Stromal cell of bone marrow (primary cell): Measurements from ENCODE around the gene GTPBP6.
"Not testable (repeated sequence)": the region's sequence is repeated elsewhere in the genome, so short reads cannot be mapped to it uniquely, and the experiment has no call there.

Source experiments
- DNase-seq: peaks from one replicate; pipeline ENCODE4 v3.0.0-alpha.2; 2012; ENCODE audit warnings: low read depth

Gene GTPBP6

GRCh38 chrX:334971-335757 lies 16.6 kb upstream of the GTPBP6 start:
- no peak for DNase-seq

GRCh38 chrX:334331-334891 lies 15.8 kb upstream of the GTPBP6 start:
- no peak for DNase-seq

GRCh38 chrX:333611-334311 lies 15.2 kb upstream of the GTPBP6 start:
- no peak for DNase-seq

- DNase-seq: no peak
Observed at GRCh38 chrX:332916-333610, 14.5 kb upstream of the GTPBP6 start.

GRCh38 chrX:332496-332860 lies 13.9 kb upstream of the GTPBP6 start:
- DNase-seq: no peak

GRCh38 chrX:331825-332495 lies 13.4 kb upstream of the GTPBP6 start:
- DNase-seq: no peak

- peak; percentile 27 for DNase-seq
Observed at GRCh38 chrX:331151-331824, 12.7 kb upstream of the GTPBP6 start.

- no peak for DNase-seq
Observed at GRCh38 chrX:330726-331150, 12.1 kb upstream of the GTPBP6 start.

- DNase-seq: not testable (repeated sequence)
Observed at GRCh38 chrX:330141-330725, 11.6 kb upstream of the GTPBP6 start.

GRCh38 chrX:329291-329910 lies 10.8 kb upstream of the GTPBP6 start:
- no peak for DNase-seq

- DNase-seq: no peak
Observed at GRCh38 chrX:327660-328126, 9.1 kb upstream of the GTPBP6 start.

- not testable (repeated sequence) for DNase-seq
Observed at GRCh38 chrX:324664-325063, 6.1 kb upstream of the GTPBP6 start.

- DNase-seq: peak; percentile 11
Observed at GRCh38 chrX:323721-324628, 5.4 kb upstream of the GTPBP6 start.

- DNase-seq: no peak
Observed at GRCh38 chrX:320126-320783, 1.7 kb upstream of the GTPBP6 start.

GRCh38 chrX:319579-320125 lies 1.1 kb upstream of the GTPBP6 start:
- DNase-seq: no peak

- DNase-seq: peak; percentile 98
Observed at GRCh38 chrX:318068-318738, 393 bp downstream of the GTPBP6 start.

- DNase-seq: no peak
Observed at GRCh38 chrX:317424-318067, 1.1 kb downstream of the GTPBP6 start.
